GM13976 (cell line): ENCODE measurements around the gene COBLL1.

ENCODE experiments used
- DNase-seq: peaks from one replicate; pipeline ENCODE4 v3.0.0; 2012; ENCODE audit warnings: low spot score
- CTCF ChIP-seq: IDR thresholded peaks from 2 replicates; pipeline ENCODE4 v1.5.1; 2012; ENCODE audit warnings: borderline replicate concordance, mild to moderate bottlenecking; ENCODE audit not compliant: insufficient read depth; ENCODE audit errors: extremely low read depth, missing control alignments, control extremely low read depth
- in situ Hi-C: fragments of 300-500 bp; cut with MboI; formaldehyde crosslinking; loops from one replicate; pipeline ENCODE4 v1.12.0; 2022; ENCODE audit warnings: low sequenced_read_pairs, mixed read lengths, inconsistent platforms; ENCODE audit not compliant: unreplicated experiment

Gene COBLL1

GRCh38 chr2:164742738-164743317, 98.8 kb downstream of the COBLL1 start:
- no peak for TF ChIP-seq CTCF
- in situ Hi-C loops = loop anchor here (25.0 kb wide), 2 partner anchors 169 to 469 kb away; partner anchors contain the start of gene SCN3A
- DNase-seq = no peak

- TF ChIP-seq CTCF = no peak
- no peak for DNase-seq
- in situ Hi-C loops = loop anchor here (25.0 kb wide), 2 partner anchors 172 to 472 kb away; partner anchors contain the start of gene SCN3A
Measured at GRCh38 chr2:164739966-164740365, 101.7 kb downstream of the COBLL1 start.

- in situ Hi-C loops = loop anchor here (25.0 kb wide), 2 partner anchors 175 to 475 kb away; partner anchors contain the start of gene SCN3A
- DNase-seq = peak; percentile 24
- TF ChIP-seq CTCF = peak; percentile 31
Measured at GRCh38 chr2:164737612-164738081, 104.0 kb downstream of the COBLL1 start.

GRCh38 chr2:164735309-164735919, 106.2 kb downstream of the COBLL1 start:
- in situ Hi-C loops = loop anchor here (25.0 kb wide), 2 partner anchors 177 to 477 kb away; partner anchors contain the start of gene SCN3A
- no peak for DNase-seq
- TF ChIP-seq CTCF = no peak

GRCh38 chr2:164734196-164734595, 107.4 kb downstream of the COBLL1 start:
- DNase-seq = no peak
- TF ChIP-seq CTCF = no peak
- in situ Hi-C loops = loop anchor here (25.0 kb wide), 2 partner anchors 178 to 478 kb away; partner anchors contain the start of gene SCN3A

- TF ChIP-seq CTCF = no peak
- no peak for DNase-seq
- in situ Hi-C loops = loop anchor here (25.0 kb wide), 2 partner anchors 187 to 487 kb away; partner anchors contain the start of gene SCN3A
Measured at GRCh38 chr2:164725542-164725941, 116.1 kb downstream of the COBLL1 start.
